GM21825 (cell line): ENCODE data around the gene RAB35.

ENCODE experiments used
- ATAC-seq: cut with Tn5 transposase; IDR thresholded peaks from one replicate; pipeline ENCODE4 v1.9.1; 2021; ENCODE audit warnings: mild to moderate bottlenecking, moderate library complexity; ENCODE audit not compliant: unreplicated experiment

Gene RAB35

DNA sequence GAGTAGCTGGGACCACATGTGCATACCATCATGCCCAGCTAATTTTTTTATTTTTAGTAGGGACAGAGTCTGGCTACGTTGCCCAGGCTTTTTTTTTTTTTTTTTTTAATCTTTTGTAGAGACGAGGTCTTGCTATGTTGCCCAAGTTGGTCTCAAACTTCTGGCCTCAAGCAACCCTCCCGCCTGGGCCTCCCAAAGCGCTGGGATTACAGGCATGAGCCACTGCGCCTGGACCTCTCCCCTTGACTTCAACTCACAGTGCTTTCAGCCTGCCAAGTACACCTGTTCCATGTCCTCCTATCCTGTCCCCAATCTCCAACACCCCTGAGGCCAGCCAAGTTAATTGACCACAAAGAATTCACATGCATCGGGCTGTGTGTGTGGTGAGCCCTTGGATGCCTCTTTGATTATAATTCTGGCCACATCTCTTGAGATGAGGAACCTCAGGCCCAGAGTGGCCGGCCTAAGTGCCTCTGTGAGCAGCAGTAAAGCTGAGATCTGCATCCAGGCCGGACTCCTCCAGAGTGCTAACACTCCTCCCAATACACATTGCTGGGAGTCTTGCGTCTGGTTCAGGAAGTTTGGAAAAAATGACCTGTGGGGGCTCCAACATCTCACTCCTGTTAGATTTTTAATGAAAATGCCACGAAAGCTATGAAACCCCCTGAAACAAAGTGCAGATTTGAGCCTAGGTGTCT, 6.8 kb downstream of the RAB35 start:
- ATAC-seq = no peak

- ATAC-seq = no peak
Observed at GRCh38 chr12:120106151-120106550, 10.4 kb downstream of the RAB35 start.

DNA sequence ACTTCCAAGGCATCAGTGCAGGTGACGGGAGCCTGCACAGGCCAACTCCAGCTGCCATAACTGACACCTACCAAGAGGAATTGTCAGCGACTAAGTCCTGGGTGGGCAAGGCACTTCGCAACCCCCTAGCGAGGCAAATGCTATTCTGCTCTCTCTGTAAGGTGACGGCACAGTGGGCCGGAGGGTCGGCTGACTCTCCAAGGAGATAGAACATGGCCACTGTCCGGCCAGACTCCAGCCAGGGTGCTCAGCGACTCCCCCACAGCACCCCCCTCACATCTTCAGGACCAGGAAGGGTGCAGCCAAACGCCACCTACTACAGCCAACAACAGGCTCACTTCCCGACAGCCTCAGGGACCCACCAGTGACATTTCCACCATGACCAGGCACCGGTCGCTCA, 13.2 kb downstream of the RAB35 start:
- ATAC-seq = no peak

DNA sequence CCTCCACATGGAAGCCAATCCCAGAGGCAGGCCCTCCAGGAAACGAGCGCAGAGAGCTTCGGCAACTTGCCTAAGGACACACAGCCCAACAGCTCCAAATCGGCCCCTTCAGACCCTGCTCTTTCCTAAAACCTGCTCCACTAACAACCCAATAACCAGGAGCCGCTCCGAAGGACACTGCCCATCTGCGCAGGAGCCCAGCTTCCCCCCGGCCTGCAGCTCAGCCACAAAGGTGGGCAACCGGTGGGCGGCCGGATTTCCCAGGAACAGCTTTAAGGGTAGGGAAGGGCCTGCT, 13.6 kb downstream of the RAB35 start:
- no peak for ATAC-seq

GRCh38 chr12:120102189-120103043, 14.1 kb downstream of the RAB35 start:
- no peak for ATAC-seq

- peak; percentile 10 for ATAC-seq
Observed at GRCh38 chr12:120101617-120102016, 14.9 kb downstream of the RAB35 start.

GRCh38 chr12:120101182-120101581, 15.4 kb downstream of the RAB35 start:
- ATAC-seq = peak; percentile 45

DNA sequence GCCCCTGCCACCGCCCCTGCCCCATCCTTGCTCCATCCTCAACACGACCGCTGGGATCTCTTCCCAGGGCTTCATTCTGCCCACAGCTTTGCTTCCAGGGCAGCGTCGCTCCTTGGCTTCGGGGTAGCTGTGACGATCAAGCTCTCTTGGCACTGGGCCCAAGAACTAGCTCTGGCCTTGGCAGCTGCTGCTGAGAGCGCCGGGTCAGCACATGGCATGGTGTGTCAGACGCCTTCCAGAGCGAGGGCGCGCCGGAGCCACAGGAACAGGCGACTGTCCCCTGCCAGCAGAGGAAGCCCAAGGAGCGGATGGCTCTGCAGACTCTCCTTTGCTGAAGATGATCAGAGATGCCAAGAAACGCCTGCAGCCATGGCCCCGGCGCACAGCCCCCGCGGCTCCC, 15.9 kb downstream of the RAB35 start:
- ATAC-seq = no peak

DNA sequence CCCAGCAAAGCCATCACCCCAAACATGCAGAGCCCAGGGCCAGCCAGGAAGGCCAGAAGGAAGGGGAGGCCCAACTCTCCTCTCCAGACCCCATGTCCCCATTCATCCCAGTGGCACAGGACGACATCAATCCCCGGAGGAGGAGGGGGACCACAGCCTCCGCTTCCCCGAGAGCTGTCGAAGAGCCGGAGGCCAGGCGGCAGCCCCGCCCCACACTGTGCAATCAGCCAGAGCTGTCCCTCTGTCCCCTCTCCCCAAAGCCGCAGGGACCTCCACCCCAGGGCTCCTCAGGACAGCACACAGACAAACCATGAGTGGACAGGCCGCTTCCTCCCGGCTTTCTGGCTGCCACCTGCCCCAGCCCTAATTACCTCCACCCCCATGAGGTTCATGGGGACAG, 16.8 kb downstream of the RAB35 start:
- ATAC-seq = no peak

- no peak for ATAC-seq
Observed at GRCh38 chr12:120098756-120099470, 17.6 kb downstream of the RAB35 start.

DNA sequence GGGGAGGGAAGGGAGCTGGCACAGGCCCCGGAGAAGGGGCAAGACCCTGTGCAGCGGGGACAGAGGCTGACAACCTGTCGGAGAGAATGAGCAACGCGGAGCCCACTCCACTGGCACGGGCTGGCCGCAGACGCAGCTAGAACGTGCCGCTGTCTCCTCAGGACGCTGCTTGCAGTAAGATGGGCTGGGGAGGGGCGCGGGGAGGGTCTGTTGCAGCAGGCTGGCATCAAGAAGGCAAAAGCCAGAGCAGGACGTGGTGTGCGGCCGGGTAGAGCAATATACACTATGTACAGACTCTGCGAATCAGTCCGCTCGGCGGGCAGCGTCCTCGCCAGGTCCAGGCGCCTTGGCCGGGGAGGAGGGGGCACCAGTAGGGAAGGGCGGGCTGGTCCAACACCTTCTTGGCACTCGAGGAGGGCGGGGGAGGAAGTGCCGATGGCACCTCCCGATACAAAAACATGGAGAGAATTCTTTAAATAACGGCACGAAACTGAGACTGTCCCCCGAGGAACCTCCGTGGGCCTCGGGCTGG, 19.8 kb downstream of the RAB35 start:
- ATAC-seq = no peak

DNA sequence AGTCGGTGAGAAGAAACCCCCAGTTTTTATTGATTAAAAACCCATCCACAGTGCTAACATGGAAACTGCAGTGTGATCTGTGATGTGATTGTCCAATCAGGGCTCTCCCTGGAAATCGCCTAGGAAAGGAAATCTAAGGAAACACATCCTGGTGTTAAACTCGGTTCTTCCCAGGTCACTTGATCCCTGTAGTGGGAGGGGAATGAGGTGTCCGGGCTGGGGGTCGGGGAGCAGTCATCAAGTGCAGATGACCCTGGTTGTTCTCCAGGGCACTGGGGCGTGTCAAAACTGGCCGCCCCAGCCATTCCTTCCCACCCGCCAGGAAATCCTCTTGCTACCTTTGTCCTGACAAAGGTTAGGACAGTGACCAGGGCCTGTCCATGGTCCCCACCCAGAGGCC, 20.8 kb downstream of the RAB35 start:
- ATAC-seq = no peak

DNA sequence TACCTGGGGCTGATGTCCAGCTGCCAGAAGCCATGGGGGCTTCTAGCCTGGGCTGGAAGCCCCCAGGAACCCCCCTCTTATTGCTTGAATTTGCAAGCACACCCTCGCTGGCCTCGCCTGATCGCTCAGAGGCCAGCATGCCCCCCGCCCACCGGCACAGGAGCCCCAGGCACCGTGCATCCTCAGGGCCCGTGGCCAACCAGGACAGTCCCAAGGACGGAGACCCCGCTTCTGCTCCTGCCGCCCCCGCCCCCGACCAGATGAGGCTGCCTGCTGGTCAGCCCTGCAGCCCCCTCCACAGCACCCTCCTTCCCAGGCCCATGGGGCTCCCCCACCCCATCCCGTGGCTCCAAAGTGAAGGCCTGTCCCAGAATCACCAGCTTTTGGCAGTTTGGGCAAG, 21.2 kb downstream of the RAB35 start:
- no peak for ATAC-seq

DNA sequence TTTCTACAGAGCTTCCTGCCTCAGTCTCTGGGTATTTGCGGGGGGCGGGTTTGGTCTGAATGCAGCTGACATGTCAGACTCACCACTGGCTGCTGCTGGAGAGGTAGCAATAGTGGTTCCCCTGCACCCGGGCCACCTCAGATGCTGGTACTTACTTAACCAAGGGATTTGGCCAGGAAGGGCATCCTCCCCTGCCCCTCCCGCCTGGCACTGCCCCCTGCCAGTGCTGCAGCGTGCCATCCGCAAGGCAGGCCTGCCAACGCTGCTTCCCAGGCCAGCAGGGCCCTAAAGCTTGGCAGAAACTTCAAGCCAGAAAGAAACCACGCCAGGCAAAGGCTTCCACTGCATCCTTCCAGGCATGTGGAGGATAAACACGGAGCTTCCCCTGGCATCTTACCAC, 22.1 kb downstream of the RAB35 start:
- no peak for ATAC-seq

GRCh38 chr12:120093592-120094355, 22.8 kb downstream of the RAB35 start:
- no peak for ATAC-seq

DNA sequence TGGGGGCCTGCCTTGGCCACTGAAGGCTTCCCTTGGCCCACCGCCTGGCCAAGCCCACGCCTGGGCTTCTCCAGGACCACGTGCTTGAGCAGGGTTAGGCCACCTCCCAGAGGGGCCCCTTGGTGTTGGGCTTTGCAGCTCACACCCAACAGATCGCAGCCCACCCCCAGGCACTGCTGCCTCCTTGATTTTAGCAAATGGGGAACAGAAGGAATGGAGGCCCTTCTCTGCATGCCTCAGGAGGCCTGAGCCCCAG, 23.3 kb downstream of the RAB35 start:
- no peak for ATAC-seq

- no peak for ATAC-seq
Observed at GRCh38 chr12:120092551-120093335, 23.8 kb downstream of the RAB35 start.

- ATAC-seq = no peak
Observed at GRCh38 chr12:120091371-120092090, 25.0 kb downstream of the RAB35 start.

DNA sequence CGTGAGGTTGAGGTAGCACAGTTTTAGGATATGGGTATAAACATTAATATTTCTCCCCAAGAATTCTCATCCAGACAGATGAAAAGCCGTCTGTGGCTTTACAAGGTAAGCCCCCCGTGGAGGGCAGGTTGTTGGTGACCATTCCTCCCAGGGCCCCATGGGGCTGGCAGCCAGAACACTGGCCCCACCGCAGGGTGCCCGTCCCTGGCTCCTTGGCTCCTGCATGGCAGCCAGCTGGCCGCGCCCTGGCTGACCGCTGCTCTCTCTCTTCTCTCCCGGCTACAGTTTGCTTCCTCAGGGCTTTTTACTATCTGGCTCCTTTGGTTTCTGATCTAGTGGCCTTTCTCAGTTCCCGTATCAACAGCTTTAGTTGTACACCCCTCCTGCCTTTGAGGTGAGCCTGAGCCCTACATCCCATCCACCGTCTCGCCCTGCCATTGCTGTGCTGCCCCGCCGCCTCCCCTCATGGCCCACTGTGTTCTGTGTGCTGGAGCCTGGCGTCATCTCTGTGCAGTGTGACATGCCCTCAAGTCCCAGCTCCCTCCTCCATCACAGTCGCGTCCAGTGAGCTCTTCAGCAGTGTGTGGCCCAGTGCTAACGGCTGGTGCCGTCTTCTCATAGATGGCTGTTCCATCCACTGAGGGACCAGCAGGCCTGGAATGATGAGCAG, 25.8 kb downstream of the RAB35 start:
- no peak for ATAC-seq
